GM10847 (cell line): ENCODE measurements around the gene SLC5A10.

Source experiments
- POLR2A ChIP-seq: IDR thresholded peaks from 2 replicates; pipeline ENCODE4 v1.6.1; 2011; ENCODE audit not compliant: insufficient read length; ENCODE audit errors: extremely low read depth

Gene SLC5A10

DNA sequence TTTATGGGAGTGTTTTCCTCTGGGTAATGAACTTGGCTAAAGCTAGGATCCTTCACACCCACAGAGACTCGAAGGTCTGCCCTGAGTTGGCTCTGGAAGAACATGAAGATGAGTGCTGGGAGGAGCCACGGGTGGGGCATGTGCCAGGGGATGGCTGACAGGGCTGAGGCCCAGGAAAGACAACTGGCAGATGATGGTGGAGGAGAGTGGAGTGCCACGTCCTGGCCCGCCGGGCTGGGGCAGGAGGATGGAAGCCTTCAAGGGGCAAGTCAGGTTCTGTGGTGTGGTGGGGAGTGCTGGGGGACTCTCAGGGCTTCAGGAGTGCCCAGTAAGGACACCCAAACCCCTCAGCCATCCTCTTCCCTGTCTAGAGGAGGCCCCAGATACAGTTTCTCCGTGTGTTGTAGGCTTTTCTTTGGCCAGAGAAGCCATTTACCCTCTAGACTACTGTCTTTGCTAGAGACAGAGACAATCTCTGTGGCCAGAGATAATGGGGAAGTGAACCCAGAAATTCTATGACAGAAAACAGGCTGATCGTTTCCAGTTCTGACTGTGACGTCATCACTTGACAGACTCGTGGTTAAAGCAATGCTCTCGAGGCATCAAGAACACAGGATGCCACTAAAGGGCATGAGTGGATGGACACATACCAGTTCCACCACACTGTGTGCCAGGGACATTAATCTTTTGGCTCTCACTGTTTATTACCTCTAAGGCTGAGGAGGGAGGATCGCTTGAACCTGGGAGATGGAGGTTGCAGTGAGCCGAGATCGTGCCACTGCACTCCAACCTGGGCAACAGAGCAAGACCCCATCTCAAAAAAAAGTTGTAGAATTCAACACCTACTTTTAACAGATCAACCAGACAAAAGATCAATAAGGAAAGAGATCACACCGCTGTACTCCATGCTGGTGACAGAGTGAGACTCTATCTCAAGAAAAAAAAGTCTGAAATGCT, 18.6 kb upstream of the SLC5A10 start:
- no peak for TF ChIP-seq POLR2A

DNA sequence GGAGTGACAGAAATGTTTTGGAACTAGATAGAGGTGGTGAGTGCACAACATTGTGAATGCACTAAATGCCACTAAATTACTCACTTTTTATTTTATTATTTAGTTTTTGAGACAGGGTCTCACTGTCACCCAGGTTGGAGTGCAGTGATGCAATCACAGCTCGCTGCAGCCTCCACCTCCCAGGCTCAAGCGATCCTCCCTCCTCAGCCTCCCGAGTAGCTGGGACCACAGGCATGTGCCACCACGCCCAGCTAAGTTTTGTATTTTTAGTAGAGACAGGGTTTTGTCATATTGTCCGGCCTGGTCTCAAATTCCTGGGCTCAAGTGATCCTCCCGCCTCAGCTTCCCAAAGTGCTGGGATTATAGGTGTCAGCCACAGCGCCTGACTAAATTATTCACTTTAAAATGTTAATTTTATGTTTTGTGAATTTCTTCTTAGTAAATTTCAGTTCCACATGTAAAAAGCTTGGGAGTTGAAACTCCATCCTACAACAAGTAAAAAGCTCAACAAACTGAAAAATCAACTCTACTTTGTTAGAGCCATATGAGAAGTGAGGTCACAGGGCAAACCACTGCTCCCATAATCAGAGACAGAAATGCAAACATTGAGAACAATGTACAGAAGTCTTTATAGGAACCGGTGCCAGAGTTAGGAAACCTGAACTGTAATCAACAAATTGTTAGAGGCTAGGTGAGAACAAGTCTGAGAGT, 13.8 kb upstream of the SLC5A10 start:
- no peak for TF ChIP-seq POLR2A

DNA sequence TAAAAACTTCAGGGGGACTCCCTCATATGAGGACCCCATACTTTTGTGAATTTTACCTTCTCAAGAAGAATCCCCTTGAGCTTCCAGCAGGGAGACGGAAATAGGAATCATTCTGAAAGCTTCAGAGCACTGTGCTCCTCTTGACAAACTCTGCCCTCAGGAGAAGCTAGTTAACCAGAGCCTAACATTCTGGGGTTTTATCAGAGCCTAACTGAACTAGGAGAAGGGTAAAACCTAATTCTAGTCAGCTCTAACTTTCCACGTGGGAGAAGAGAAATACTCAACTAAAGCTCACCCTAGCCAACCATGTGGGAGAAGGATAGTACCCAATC, 13.3 kb upstream of the SLC5A10 start:
- TF ChIP-seq POLR2A: no peak

DNA sequence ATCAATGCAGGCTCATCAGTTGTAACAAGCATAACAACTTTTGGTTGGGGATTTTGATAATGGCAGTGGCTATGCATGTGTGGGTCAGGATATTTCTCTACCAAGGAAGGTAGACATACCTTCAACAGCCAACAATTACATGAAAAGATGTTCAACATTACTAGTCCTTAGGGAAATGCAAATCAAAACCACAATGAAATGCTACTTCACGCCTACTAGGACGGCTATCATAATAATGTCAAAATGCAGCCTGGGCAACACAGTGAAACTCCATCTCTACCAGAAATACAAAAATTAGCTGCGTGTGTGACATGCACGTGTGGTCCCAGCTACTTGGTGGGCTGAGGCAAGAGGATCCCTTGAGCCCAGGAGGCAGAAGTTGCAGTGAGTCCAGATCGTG, 7.3 kb upstream of the SLC5A10 start:
- TF ChIP-seq POLR2A: no peak

DNA sequence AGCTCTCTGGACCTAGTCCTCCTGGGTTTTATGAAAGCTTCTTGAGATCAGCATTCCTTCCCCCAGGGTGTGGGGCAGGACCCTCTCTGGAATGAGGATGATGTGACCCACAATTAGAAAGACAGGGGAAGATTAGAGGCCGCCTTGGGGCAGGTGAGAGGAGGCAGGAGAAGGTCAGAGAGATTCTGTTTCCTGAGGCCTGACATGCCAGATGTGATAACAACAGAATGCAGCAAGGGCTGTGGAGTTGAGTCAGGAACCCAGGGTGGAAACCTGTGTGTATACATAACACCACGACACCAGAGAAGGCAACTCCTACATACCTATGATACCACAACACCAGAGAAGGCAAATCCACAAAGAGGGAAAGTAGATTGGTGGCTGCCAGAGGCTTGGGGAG, 5.4 kb upstream of the SLC5A10 start:
- no peak for TF ChIP-seq POLR2A

DNA sequence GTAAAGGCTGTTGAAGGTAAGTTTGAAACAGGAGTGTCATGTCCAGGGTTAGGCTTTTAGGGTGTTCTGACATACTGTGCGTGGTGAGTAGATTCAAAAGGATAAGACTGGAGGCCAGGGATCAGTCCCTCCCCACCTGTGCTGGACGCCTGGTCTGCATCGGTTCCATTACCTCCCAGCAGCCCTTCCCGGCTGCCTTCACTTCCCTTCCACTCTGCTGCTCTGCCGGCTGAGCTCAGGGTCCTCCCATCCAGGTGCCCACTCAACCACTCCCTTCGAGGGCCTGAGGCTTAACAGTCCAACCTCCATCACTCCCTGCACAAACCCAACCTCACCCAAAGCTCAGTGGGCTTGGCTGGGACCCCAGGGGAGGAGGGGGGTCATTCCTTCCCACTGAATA, 4.1 kb upstream of the SLC5A10 start:
- no peak for TF ChIP-seq POLR2A

DNA sequence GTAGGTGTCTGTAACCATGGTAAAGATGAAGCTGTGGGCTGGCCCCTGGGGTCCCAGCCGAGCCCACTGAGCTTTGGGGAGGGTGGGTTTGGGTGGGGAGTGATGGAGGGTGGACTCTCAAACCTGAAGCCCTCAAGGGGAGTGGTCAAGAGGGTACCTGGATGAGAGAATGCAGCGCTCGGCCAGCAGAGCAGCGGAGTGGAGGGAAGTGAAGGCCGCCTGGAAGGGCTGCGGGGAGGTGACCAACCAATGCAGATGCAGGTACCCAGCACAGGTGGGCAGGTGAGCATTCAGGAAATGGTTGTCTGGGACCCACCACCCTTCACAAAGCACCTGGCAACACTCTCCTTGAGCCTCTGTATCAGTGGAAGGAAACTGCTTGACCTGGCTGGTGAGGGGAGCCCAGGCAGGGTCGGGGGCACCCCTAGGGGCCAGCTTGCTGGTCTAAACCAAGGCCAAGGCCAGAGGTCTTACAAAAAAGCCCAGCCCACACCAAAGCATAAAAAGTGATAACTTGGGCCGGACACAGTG, 3.4 kb upstream of the SLC5A10 start:
- TF ChIP-seq POLR2A: no peak

DNA sequence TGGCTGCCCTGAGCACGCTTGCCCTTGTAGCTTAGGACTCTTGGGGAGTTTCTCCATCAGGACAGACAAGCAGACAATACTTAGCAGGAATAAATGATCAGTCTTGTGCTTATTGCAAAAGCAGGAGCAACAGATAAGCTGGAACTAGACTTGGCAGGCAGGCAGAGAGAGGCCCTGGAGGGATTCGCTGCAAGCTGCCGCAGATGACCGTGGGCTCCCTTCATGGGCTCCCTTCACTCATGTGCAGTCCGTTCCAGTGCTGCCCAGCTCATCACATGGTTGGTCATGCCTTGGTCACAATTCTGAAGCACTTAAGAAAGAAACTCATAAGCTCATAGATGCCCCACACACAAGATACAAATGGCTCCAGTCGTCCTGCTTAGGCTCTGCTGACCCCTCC, 2.4 kb upstream of the SLC5A10 start:
- no peak for TF ChIP-seq POLR2A

DNA sequence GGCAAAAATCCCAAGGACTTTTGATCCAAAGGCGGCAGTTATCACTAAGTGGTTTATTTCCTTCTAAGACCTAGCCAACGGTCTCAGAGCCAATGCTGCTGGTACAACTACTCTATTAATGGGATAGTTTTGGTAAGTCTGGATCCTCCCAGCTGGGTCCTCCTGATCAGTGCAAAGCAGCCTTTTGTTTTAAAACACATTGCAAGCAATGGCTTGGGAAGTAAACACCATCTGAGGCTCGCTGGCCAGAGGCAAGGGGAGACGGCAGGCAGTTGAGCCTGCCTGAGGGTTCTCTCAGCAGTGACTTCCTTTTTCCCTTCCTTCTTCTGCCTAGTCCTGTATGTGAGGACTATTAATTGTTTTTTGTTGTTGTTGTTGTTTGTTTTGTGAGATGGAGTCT, 1.6 kb upstream of the SLC5A10 start:
- no peak for TF ChIP-seq POLR2A

DNA sequence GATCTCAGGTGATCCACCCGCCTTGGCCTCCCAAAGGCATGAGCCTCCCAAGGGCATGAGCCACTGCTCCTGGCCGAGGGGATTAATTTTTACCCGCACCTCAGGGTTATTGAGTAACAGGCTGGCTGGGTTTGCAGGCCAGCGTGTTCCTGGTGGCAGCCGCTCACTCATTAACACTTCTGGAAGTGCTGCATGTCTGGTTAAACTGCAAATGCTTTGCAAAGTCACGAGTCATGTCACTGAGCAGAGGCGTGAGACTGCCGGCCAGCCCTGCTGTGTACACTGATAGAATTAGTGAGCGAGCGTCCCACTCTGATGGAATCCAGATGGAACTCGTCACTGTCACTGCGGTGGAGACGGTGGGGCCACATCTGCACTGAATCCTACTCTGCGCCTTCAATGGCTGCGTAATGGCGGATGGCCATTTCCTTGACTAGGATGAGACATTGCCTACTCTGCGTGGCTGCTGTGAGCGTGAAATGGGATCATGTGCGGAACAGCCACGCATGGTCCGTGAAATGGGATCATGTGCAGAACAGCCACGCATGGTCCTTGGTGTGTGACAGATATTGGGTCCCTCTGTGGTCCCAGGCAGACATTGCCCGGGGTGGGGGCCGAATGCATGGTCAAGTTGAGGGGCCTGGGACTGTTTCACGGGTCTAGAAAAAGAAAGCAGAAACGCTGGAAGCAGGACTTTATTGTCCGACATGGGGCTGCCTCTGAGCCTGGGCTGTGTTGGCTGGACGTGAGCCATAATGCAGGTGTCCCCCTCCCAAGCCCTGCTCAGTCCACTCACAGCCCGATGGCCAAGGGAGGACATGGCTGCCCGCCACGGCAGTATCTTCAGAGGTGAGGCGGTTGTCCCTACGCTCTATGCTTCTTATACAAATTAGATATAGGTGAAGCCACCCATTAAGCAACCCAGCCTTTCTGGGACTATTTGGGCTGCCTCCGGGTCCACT, 740 bp upstream of the SLC5A10 start:
- TF ChIP-seq POLR2A: no peak

DNA sequence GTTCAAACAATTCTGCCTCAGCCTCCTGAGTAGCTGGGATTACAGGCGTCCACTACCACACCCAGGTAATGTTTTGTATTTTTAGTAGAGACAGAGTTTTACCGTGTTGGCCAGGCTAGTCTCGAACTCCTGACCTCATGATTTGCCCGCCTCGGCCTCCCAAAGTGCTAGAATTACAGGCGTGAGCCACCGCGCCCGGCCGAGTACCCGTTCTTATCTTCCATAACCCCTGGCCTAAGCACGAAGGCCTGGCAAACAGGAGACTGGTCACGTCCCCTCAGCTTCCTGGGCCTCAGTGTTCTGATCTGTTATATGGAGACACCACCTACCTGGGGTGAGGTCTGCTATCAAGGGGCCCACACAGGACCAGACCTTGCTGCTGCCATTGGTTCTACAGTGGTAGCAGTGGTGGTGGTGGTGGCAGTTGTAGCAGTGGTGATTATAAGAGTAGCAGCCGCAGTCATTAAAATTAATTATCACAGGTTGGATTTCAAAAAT, 1.3 kb downstream of the SLC5A10 start:
- TF ChIP-seq POLR2A: no peak

DNA sequence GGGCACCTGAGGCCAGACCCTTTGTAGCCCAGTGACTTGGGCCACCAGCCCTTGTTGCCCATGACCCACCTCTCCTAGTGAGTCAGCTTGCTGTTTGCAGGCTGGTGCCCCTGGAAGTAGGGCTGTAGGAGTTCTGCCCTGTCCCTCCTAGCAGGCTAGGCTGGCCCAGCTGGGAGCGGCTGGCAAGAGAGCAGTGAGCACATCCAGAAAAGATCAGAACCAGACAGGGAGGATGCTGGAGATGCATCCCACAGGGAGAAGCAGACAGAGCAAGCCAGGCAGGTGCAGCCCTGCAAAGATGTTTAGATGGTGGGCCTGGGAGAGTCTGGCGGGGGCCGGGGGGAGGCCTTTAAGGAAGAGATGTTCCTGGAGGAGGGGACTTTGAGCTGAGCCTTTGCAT, 2.4 kb downstream of the SLC5A10 start:
- TF ChIP-seq POLR2A: no peak

DNA sequence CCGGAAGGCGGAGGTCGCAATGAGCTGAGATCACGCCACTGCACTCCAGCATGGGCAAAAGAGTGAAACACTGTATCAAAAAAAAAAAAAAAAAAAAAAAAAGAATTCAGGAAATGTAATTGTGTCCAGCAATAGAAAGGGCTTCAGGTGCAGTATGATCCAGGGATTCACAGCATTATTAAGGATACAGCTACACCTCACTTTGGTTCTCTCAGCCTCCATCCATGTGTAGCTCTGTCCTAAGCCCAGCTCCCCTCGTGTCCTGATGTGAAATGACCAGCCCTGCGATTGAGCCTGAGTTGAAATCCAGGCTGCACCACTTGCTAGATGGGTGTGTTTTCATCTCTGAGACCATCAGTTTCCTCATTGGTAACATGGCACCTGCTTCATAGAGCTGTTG, 3.0 kb downstream of the SLC5A10 start:
- TF ChIP-seq POLR2A: no peak

DNA sequence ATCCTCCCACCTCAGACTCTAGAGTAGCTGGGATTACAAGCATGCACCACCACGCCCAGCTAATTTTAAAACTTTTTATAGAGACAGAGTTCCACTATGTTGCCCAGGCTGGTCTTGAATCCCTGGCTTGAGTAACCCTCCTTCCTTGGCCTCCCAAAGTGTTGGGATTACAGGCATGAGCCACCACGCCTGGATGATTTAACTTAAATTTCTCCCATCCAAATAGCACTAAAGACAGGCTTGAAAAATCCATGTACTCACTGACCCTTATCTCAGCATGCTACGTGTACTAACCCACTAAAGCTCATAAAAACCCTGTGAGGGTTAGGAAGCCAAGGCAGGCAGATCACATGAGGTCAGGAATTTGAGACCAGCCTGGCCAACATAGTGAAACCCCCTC, 4.6 kb downstream of the SLC5A10 start:
- TF ChIP-seq POLR2A: no peak

DNA sequence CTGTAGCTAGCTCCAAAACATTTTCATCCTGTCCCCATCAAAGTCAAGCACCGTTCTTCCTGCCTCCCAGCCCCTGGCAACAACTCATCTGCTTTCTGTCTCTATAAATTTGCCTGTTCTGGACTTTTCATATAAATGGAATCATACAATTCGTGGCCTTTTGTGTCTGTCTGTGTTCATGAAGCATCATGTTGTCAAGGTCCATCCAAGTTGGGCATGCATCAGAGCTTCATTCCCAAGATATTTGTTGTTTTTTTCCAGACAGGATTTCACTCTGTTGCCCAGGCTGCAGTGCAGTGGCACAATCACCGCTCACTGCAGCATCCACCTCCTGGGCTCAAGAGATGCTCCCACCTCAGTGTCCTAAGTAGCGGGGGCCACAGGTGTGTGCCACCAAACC, 5.9 kb downstream of the SLC5A10 start:
- no peak for TF ChIP-seq POLR2A
